Thyroid gland (tissue), 4 donors: ENCODE results near the gene NEK3. TPM values are rescaled to one million over a fixed set of nuclear protein-coding genes. Genes with fewer than 3 reads are reported as not detected.
"Not testable (repeated sequence)": the region's sequence is repeated elsewhere in the genome, so short reads cannot be mapped to it uniquely, and the experiment has no call there.

ENCODE experiments used
- DNase-seq, 2 donors: peaks; one replicate each; pipeline ENCODE4 v3.0.0-alpha.2; 2019
- H3K27ac ChIP-seq, 3 donors: fragments of 200-600 bp; sonication (generic); 1 replicate in 2 of 3; 2 replicates in 1 of 3; pipeline ENCODE4 v1.5.1; 2016 to 2019; ENCODE audit warnings: mild to moderate bottlenecking in 1 of 3, moderate library complexity in 1 of 3
- H3K27me3 ChIP-seq: fragments of 200-600 bp; sonication (generic); one replicate; pipeline ENCODE4 v1.5.1; 2019
- H3K36me3 ChIP-seq, 2 donors: fragments of 200-600 bp; sonication (generic); one replicate each; pipeline ENCODE4 v1.5.1; 2016 to 2019
- H3K4me1 ChIP-seq, 2 donors: fragments of 200-600 bp; sonication (generic); one replicate each; pipeline ENCODE4 v1.5.1; 2017 to 2019
- H3K4me3 ChIP-seq, 3 donors: fragments of 200-600 bp; sonication (generic); replicated peaks in 1 of 3; 1 replicate in 2 of 3; 2 replicates in 1 of 3; pipeline ENCODE4 v1.5.1; 2016; ENCODE audit warnings: mild to moderate bottlenecking in 1 of 3
- H3K9me3 ChIP-seq: fragments of 200-600 bp; sonication (generic); one replicate; pipeline ENCODE4 v1.5.1; 2017
- CTCF ChIP-seq, 6 experiments: fragments of 200-600 bp in 3 of 6; fragments of 450-650 bp in 3 of 6; sonication (generic) in 3 of 6; IDR thresholded peaks; one replicate each; pipeline ENCODE4 v1.5.1; 2016 to 2019; ENCODE audit warnings: antibody characterized with exemption in 6 of 6, mild to moderate bottlenecking in 2 of 6, inconsistent platforms in 1 of 6, moderate library complexity in 1 of 6
- POLR2A ChIP-seq, 2 donors: fragments of 450-650 bp; IDR thresholded peaks; one replicate each; pipeline ENCODE4 v1.6.1; 2017; ENCODE audit warnings: antibody characterized with exemption in 2 of 2, mild to moderate bottlenecking in 2 of 2, moderate library complexity in 1 of 2
- WGBS, 2 donors: methylation state at CpG; one replicate each; pipeline ENCODE4 v1.1.5; 2017; 5-methylcytosine and 5-hydroxymethylcytosine counted together
- intact Hi-C: fragments of 100-400 bp; cut with DNase I; formaldehyde crosslinking; loops from one replicate; pipeline ENCODE4 v1.15.1; 2023
- total RNA-seq, 4 donors: library from RNA; depleted of rRNA; stranded (reverse); fragments of >200 nt; gene quantifications; one replicate each; pipeline ENCODE4 v1.2.3, GENCODE V29; 2016

NEK3 gene
- total RNA-seq, 4 donors from 2014 or later, result 5.7 to 14.8 (median 10.4) TPM

- no peaks in the 10 kb centered on the region for H3K9me3 ChIP-seq
- DNase-seq, result no peak
- H3K4me1 ChIP-seq, result no peaks in the 10 kb centered on the region
- WGBS, 2 donors, result 81 to 83% methylated on average over 2 of the region's 2 CpGs
- TF ChIP-seq POLR2A (IDR thresholded peaks at IDR 0.05) (no peak), CTCF (IDR thresholded peaks at IDR 0.05) (no peak)
- no peak overlapping the region for H3K27ac ChIP-seq
- intact Hi-C loops, result no loop called here
- no peaks in the 10 kb centered on the region for H3K27me3 ChIP-seq
- no peak overlapping the region for H3K4me3 ChIP-seq
- H3K36me3 ChIP-seq, result peaks cover 16 to 28% of the 10 kb centered on the region in 2 donors
Observed at GRCh38 chr13:52179925-52180324, 20.5 kb upstream of the NEK3 start.

- 96% methylated on average over 2 of the region's 2 CpGs for WGBS, 2 donors
Observed at GRCh38 chr13:52177276-52177675, 17.9 kb upstream of the NEK3 start.

GRCh38 chr13:52173970-52174369 lies 14.6 kb upstream of the NEK3 start:
- intact Hi-C loops, H3K27ac ChIP-seq, H3K4me3 ChIP-seq, H3K9me3 ChIP-seq, H3K4me1 ChIP-seq, DNase-seq, H3K27me3 ChIP-seq: not testable (repeated sequence)
- WGBS, 2 donors, result 75 to 88% methylated on average over 6 of the region's 6 CpGs
- peaks cover 9 to 16% of the 10 kb centered on the region in 2 donors for H3K36me3 ChIP-seq

More at GRCh38 chr13:52177276-52177675, 17.9 kb upstream of the NEK3 start:
- Histone ChIP-seq H3K27me3 (no peaks in the 10 kb centered on the region), H3K4me3 (no peak overlapping the region), H3K4me1 (no peaks in the 10 kb centered on the region), H3K36me3 (peaks cover 9 to 13% of the 10 kb centered on the region in 2 donors), H3K9me3 (no peaks in the 10 kb centered on the region), H3K27ac (no peak overlapping the region)
- DNase-seq, result no peak
- intact Hi-C loops, result no loop called here
- TF ChIP-seq CTCF (IDR thresholded peaks at IDR 0.05) (no peak), POLR2A (IDR thresholded peaks at IDR 0.05) (no peak)

GRCh38 chr13:52173373-52173772 lies 14.0 kb upstream of the NEK3 start:
- WGBS, 2 donors, result 90 to 91% methylated on average over 3 of the region's 3 CpGs
- H3K4me3 ChIP-seq, result no peak overlapping the region
- no peaks in the 10 kb centered on the region for H3K4me1 ChIP-seq
- H3K9me3 ChIP-seq, result no peaks in the 10 kb centered on the region
- TF ChIP-seq CTCF (IDR thresholded peaks at IDR 0.05) (no peak), POLR2A (IDR thresholded peaks at IDR 0.05) (no peak)
- peaks cover 10 to 22% of the 10 kb centered on the region in 2 donors for H3K36me3 ChIP-seq
- DNase-seq, result no peak
- H3K27ac ChIP-seq, result no peak overlapping the region
- no peaks in the 10 kb centered on the region for H3K27me3 ChIP-seq
- intact Hi-C loops, result no loop called here

GRCh38 chr13:52171686-52172085 lies 12.3 kb upstream of the NEK3 start:
- H3K4me3 ChIP-seq, H3K9me3 ChIP-seq, H3K4me1 ChIP-seq, DNase-seq, H3K27me3 ChIP-seq, H3K27ac ChIP-seq, intact Hi-C loops: not testable (repeated sequence)
- WGBS, 2 donors, result 68 to 83% methylated on average over 1 of the region's 1 CpG
- peaks cover 18 to 26% of the 10 kb centered on the region in 2 donors for H3K36me3 ChIP-seq

GRCh38 chr13:52170828-52171391 lies 11.5 kb upstream of the NEK3 start:
- H3K27ac ChIP-seq, intact Hi-C loops, H3K4me1 ChIP-seq, H3K4me3 ChIP-seq, H3K27me3 ChIP-seq, DNase-seq, H3K9me3 ChIP-seq: not testable (repeated sequence)
- WGBS, 2 donors, result 98 to 100% methylated on average over 1 of the region's 1 CpG
- peaks cover 18 to 26% of the 10 kb centered on the region in 2 donors for H3K36me3 ChIP-seq
